Motor neuron (in vitro differentiated cells): ENCODE results near the gene GSTO2. TPM values are rescaled to one million over a fixed set of nuclear protein-coding genes. Genes with fewer than 3 reads are reported as not detected.
A peak's percentile ranks its signal among the peaks of the same experiment; 100 is the strongest.

Source experiments
- ATAC-seq, 8 experiments: fragments of 200-7000 bp; cut with Tn5 transposase; replicated peaks in 6 of 8; 2 replicates each; pipeline ENCODE4 v1.8.0; 2021; ENCODE audit warnings: mild to moderate bottlenecking in 8 of 8, moderate library complexity in 8 of 8
- H3K27ac ChIP-seq, 2 donors: fragments of 250-450 bp; sonication (Bioruptor Pico); 2 replicates each; pipeline ENCODE4 v1.9.0; 2021; ENCODE audit warnings: antibody characterized with exemption in 2 of 2, mild to moderate bottlenecking in 2 of 2, moderate library complexity in 1 of 2
- H3K4me1 ChIP-seq, 2 donors: fragments of 250-450 bp; sonication (Bioruptor Pico); replicated peaks in 1 of 2; 2 replicates each; pipeline ENCODE4 v1.6.1; 2021; ENCODE audit warnings: antibody characterized with exemption in 2 of 2, mild to moderate bottlenecking in 2 of 2, moderate library complexity in 1 of 2
- H3K4me3 ChIP-seq, 5 donors: fragments of 250-450 bp; sonication (Bioruptor Pico); 2 replicates each; pipeline ENCODE4 v1.9.0; 2021; ENCODE audit warnings: antibody characterized with exemption in 5 of 5, mild to moderate bottlenecking in 5 of 5, moderate library complexity in 4 of 5
- WGBS, 10 experiments: fragments of 450-650 bp; shearing (Covaris generic); methylation state at CpG; one replicate each; pipeline ENCODE4 v1.0.0; 2022; 5-methylcytosine and 5-hydroxymethylcytosine counted together
- in situ Hi-C, 9 experiments: fragments of 400-800 bp; cut with MboI; loops; one replicate each; pipeline ENCODE4 v1.15.0; 2021; ENCODE audit warnings: low sequenced_read_pairs in 9 of 9, low pct_unique_long_range_greater_than_20kb in 2 of 9; ENCODE audit not compliant: unreplicated experiment in 9 of 9
- total RNA-seq, 8 experiments: library from RNA; unstranded; fragments of 300-600 nt; gene quantifications; 2 replicates each; pipeline versions ENCODE4 v1.2.3 to v1.2.4, GENCODE V29; 2022

GSTO2 gene
- total RNA-seq, 8 experiments from 2014 or later, result 0.88 to 3.6 (median 1.8) TPM

GRCh38 chr10:104328646-104328895 lies 59.6 kb downstream of the GSTO2 start:
- ATAC-seq, result no peak
- in situ Hi-C loops, result no loop called here
- H3K4me1 ChIP-seq, result peaks cover 75 to 79% of the 10 kb centered on the region in 2 donors
- H3K27ac ChIP-seq, result peak overlapping the region; percentile 90 to 97
- H3K4me3 ChIP-seq, result peak overlapping the region; percentile 21 to 37 (median 30)
- WGBS, 10 experiments, result 0% methylated on average over 1 to 2 of the region's 3 CpGs; no CpG with 5 or more reads in 8 of the 10 experiments

GRCh38 chr10:104328896-104329710 lies 60.1 kb downstream of the GSTO2 start:
- in situ Hi-C loops, result no loop called here

GRCh38 chr10:104329735-104330134 lies 60.8 kb downstream of the GSTO2 start:
- in situ Hi-C loops, result no loop called here
- Histone ChIP-seq H3K4me3 (no peak overlapping the region), H3K27ac (peak overlapping the region; percentile 90 to 97), H3K4me1 (peaks cover 86 to 87% of the 10 kb centered on the region in 2 donors)
- 0 to 83% (median 57%) methylated on average over 1 to 3 of the region's 3 CpGs; no CpG with 5 or more reads in 3 of the 10 experiments for WGBS, 10 experiments
- ATAC-seq, result peak in 2 of 8 experiments; percentile 1 to 5

More at GRCh38 chr10:104328896-104329710, 60.1 kb downstream of the GSTO2 start:
- Histone ChIP-seq H3K4me3 (peak overlapping the region; percentile 21 to 37 (median 30)), H3K27ac (peak overlapping the region; percentile 90 to 97), H3K4me1 (peaks cover 81 to 82% of the 10 kb centered on the region in 2 donors)
- peak; percentile 30 to 79 (median 75) for ATAC-seq
- WGBS, 10 experiments, result 0 to 27% (median 15%) methylated on average over 3 to 6 of the region's 15 CpGs; no CpG with 5 or more reads in 4 of the 10 experiments

- ATAC-seq, result peak in 3 of 8 experiments; percentile 29 to 46 (median 40)
- in situ Hi-C loops, result no loop called here
- H3K27ac ChIP-seq, result peak overlapping the region; percentile 90 to 97
- no peak overlapping the region for H3K4me3 ChIP-seq
- peaks cover 86 to 87% of the 10 kb centered on the region in 2 donors for H3K4me1 ChIP-seq
- WGBS, 10 experiments, result 10 to 49% (median 34%) methylated on average over 2 to 7 of the region's 8 CpGs; no CpG with 5 or more reads in 2 of the 10 experiments
Measured at GRCh38 chr10:104330168-104331110, 61.5 kb downstream of the GSTO2 start.

GRCh38 chr10:104331208-104331838 lies 62.3 kb downstream of the GSTO2 start:
- WGBS, 10 experiments, result 0 to 97% (median 17%) methylated on average over 1 to 6 of the region's 9 CpGs; no CpG with 5 or more reads in 3 of the 10 experiments
- in situ Hi-C loops, result no loop called here
- H3K27ac ChIP-seq, result peak overlapping the region in 1 of 2 donors; percentile 90
- H3K4me3 ChIP-seq, result no peak overlapping the region
- H3K4me1 ChIP-seq, result peaks cover 81 to 83% of the 10 kb centered on the region in 2 donors
- ATAC-seq, result peak in 4 of 8 experiments; percentile 4 to 8 (median 6)

- no peak overlapping the region for H3K27ac ChIP-seq
- ATAC-seq, result no peak
- in situ Hi-C loops, result no loop called here
- H3K4me3 ChIP-seq, result no peak overlapping the region
- H3K4me1 ChIP-seq, result peaks cover 72 to 77% of the 10 kb centered on the region in 2 donors
- WGBS, 10 experiments, result 69 to 100% (median 86%) methylated on average over 1 to 11 of the region's 11 CpGs
Measured at GRCh38 chr10:104332243-104333031, 63.5 kb downstream of the GSTO2 start.

GRCh38 chr10:104333032-104333727 lies 64.2 kb downstream of the GSTO2 start:
- H3K4me3 ChIP-seq, result peak overlapping the region in 1 of 5 donors; percentile 16
- peaks cover 65 to 70% of the 10 kb centered on the region in 2 donors for H3K4me1 ChIP-seq
- in situ Hi-C loops, result no loop called here
- WGBS, 10 experiments, result 56 to 100% (median 75%) methylated on average over 1 to 6 of the region's 13 CpGs; no CpG with 5 or more reads in 5 of the 10 experiments
- ATAC-seq, result peak in 1 of 8 experiments; percentile 2
- peak overlapping the region in 1 of 2 donors; percentile 3 for H3K27ac ChIP-seq

GRCh38 chr10:104333728-104334373 lies 64.9 kb downstream of the GSTO2 start:
- in situ Hi-C loops, result no loop called here
- Histone ChIP-seq H3K4me1 (peaks cover 64 to 65% of the 10 kb centered on the region in 2 donors), H3K4me3 (no peak overlapping the region), H3K27ac (no peak overlapping the region)
- ATAC-seq, result no peak
- 29 to 96% (median 86%) methylated on average over 1 to 12 of the region's 15 CpGs; no CpG with 5 or more reads in 3 of the 10 experiments for WGBS, 10 experiments

- 83 to 100% (median 94%) methylated on average over 1 to 3 of the region's 6 CpGs; no CpG with 5 or more reads in 4 of the 10 experiments for WGBS, 10 experiments
- in situ Hi-C loops, result no loop called here
- Histone ChIP-seq H3K27ac (no peak overlapping the region), H3K4me3 (no peak overlapping the region), H3K4me1 (peaks cover 58 to 61% of the 10 kb centered on the region in 2 donors)
- ATAC-seq, result no peak
Measured at GRCh38 chr10:104334561-104334960, 65.6 kb downstream of the GSTO2 start.

GRCh38 chr10:104334965-104335650 lies 66.1 kb downstream of the GSTO2 start:
- no peak for ATAC-seq
- in situ Hi-C loops, result no loop called here
- WGBS, 10 experiments, result 85 to 100% (median 92%) methylated on average over 1 to 9 of the region's 13 CpGs; no CpG with 5 or more reads in 4 of the 10 experiments
- Histone ChIP-seq H3K4me1 (peaks cover 52 to 57% of the 10 kb centered on the region in 2 donors), H3K4me3 (no peak overlapping the region), H3K27ac (no peak overlapping the region)
